Neural cell (in vitro differentiated cells): ENCODE data around the gene ADGRB3.

Source experiments
- CTCF ChIP-seq: fragments of 450-650 bp; IDR thresholded peaks from 2 replicates; pipeline ENCODE4 v1.5.1; 2014; ENCODE audit warnings: antibody characterized with exemption, mild to moderate bottlenecking, moderate library complexity; ENCODE audit not compliant: poor library complexity, severe bottlenecking
- EP300 ChIP-seq: fragments of 450-650 bp; conservative IDR thresholded peaks from 2 replicates; pipeline ENCODE4 v1.6.1; 2014; ENCODE audit warnings: antibody characterized with exemption, mild to moderate bottlenecking, moderate library complexity; ENCODE audit not compliant: poor library complexity, severe bottlenecking
- EZH2 ChIP-seq: fragments of 200-600, 300-800 bp; shearing (Covaris generic), sonication (generic); IDR thresholded peaks from 2 replicates; pipeline ENCODE4 v1.6.1; 2014; ENCODE audit warnings: antibody characterized with exemption, low read length, borderline replicate concordance, mild to moderate bottlenecking; ENCODE audit not compliant: insufficient read depth, poor library complexity, severe bottlenecking
- POLR2AphosphoS5 ChIP-seq: IDR thresholded peaks from 2 replicates; pipeline ENCODE4 v1.6.1; 2012
- RAD21 ChIP-seq: fragments of 450-650 bp; conservative IDR thresholded peaks from 2 replicates; pipeline ENCODE4 v1.6.1; 2014; ENCODE audit warnings: antibody characterized with exemption, mild to moderate bottlenecking, moderate library complexity
- REST ChIP-seq: IDR thresholded peaks from 2 replicates; pipeline ENCODE4 v1.6.1; 2012; ENCODE audit warnings: borderline replicate concordance
- SMC3 ChIP-seq: fragments of 450-650 bp; conservative IDR thresholded peaks from 2 replicates; pipeline ENCODE4 v1.6.1; 2014; ENCODE audit warnings: antibody characterized with exemption, mild to moderate bottlenecking, moderate library complexity; ENCODE audit not compliant: poor library complexity
- TAF1 ChIP-seq: IDR thresholded peaks from 2 replicates; pipeline ENCODE4 v1.6.1; 2012; ENCODE audit warnings: low read depth

GRCh38 chr6:68993911-68994310, 358.8 kb downstream of the ADGRB3 start:
- TF ChIP-seq CTCF = no peak
- TF ChIP-seq EP300 = no peak
- no peak for TF ChIP-seq RAD21
- no peak for TF ChIP-seq SMC3
- TF ChIP-seq TAF1 = no peak
- TF ChIP-seq POLR2AphosphoS5 = no peak
- no peak for TF ChIP-seq EZH2
- no peak for TF ChIP-seq REST
